GM12878 (cell line): ENCODE data around the gene KLB.

Experiments used
- CEBPB ChIP-seq, 2 experiments: fragments of 150-350 bp in 1 of 2; IDR thresholded peaks; 2 replicates each; pipeline ENCODE4 v1.6.1; 2012 to 2014; ENCODE audit warnings: low read depth in 2 of 2, low read length in 2 of 2, borderline replicate concordance in 1 of 2, inconsistent platforms in 1 of 2
- GABPA ChIP-seq: IDR thresholded peaks from 2 replicates; pipeline ENCODE4 v1.6.1; 2014; ENCODE audit warnings: antibody characterized with exemption, low read depth, mild to moderate bottlenecking, inconsistent platforms
- NR2C2 ChIP-seq: IDR thresholded peaks from 2 replicates; pipeline ENCODE4 v1.6.1; 2011; ENCODE audit warnings: borderline replicate concordance, low read depth; ENCODE audit not compliant: control insufficient read depth, insufficient read length
- RAD51 ChIP-seq: fragments of 450-650 bp; IDR thresholded peaks from 2 replicates; pipeline ENCODE4 v1.6.1; 2016; ENCODE audit warnings: moderate library complexity, mild to moderate bottlenecking, inconsistent platforms
- RELA ChIP-seq: fragments of 450-650 bp; IDR thresholded peaks from 2 replicates; pipeline ENCODE4 v1.8.0; 2014; ENCODE audit warnings: borderline replicate concordance; ENCODE audit not compliant: partially characterized antibody
- SIN3A ChIP-seq: IDR thresholded peaks from 2 replicates; pipeline ENCODE4 v1.6.1; 2012; ENCODE audit warnings: low read depth, low read length, improper control_type of control experiment
- SUZ12 ChIP-seq: fragments of 200-600 bp; sonication (generic); IDR thresholded peaks from one replicate; pipeline ENCODE4 v1.6.1; 2018; ENCODE audit warnings: antibody characterized with exemption, mild to moderate bottlenecking; ENCODE audit not compliant: unreplicated experiment
- ZNF592 ChIP-seq: fragments of 450-650 bp; IDR thresholded peaks from 2 replicates; pipeline ENCODE4 v1.6.1; 2017; ENCODE audit warnings: mild to moderate bottlenecking, moderate library complexity
- TF ChIP-seq, protein P1 (sequence below), 3 experiments: IDR thresholded peaks in 2 of 3; conservative IDR thresholded peaks in 1 of 3; 2 replicates each; pipeline ENCODE4 v1.5.1; 2011; ENCODE audit warnings: low read depth in 3 of 3, low read length in 3 of 3, mild to moderate bottlenecking in 3 of 3, control low read depth in 2 of 3, moderate library complexity in 2 of 3, inconsistent platforms in 1 of 3, mixed read lengths in 1 of 3; ENCODE audit not compliant: control insufficient read depth in 2 of 3, insufficient read depth in 1 of 3; ENCODE audit errors: extremely low read depth in 1 of 3
- TF ChIP-seq, protein P2 (sequence below): fragments of 450-650 bp; IDR thresholded peaks from 2 replicates; pipeline ENCODE4 v1.6.1; 2014; ENCODE audit warnings: mild to moderate bottlenecking

DNA sequence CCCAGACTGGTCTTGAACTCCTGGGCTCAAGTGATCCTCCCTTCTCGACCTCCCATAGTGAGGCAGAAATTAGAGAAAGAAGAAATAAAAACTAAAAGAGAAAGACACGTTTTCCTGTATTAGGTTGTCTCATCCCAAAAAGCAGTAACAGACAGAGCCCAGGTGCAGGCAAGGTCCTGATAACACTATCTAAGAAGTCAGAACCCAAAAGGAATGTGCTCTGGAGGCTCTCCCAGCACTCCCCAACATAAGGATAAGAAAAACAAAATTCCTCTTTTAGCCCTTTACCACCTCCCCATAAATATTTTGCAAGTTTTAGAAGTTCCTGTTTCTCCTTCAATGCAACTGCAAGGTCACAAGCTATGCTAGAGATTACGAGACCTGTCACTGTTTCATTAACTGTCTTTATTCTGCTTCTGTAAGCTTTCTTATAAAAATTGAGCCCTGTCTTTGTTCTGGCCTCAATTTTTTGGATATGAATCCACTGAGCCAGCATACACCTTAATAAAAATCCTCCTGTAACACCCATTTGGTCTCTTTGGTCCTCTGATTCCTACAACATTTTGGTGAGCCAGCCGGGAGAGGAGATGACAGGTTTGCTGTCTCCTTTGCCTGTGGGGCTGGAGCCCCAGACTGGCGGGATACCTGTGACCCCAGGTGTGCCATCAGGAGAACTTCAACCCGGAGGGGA is 78.0 kb downstream of the KLB start:
- TF ChIP-seq, protein P1, sequence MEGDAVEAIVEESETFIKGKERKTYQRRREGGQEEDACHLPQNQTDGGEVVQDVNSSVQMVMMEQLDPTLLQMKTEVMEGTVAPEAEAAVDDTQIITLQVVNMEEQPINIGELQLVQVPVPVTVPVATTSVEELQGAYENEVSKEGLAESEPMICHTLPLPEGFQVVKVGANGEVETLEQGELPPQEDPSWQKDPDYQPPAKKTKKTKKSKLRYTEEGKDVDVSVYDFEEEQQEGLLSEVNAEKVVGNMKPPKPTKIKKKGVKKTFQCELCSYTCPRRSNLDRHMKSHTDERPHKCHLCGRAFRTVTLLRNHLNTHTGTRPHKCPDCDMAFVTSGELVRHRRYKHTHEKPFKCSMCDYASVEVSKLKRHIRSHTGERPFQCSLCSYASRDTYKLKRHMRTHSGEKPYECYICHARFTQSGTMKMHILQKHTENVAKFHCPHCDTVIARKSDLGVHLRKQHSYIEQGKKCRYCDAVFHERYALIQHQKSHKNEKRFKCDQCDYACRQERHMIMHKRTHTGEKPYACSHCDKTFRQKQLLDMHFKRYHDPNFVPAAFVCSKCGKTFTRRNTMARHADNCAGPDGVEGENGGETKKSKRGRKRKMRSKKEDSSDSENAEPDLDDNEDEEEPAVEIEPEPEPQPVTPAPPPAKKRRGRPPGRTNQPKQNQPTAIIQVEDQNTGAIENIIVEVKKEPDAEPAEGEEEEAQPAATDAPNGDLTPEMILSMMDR (IDR thresholded peaks at IDR 0.05 in 2 of 3, conservative IDR thresholded peaks at IDR 0.05 in 1 of 3; ENCODE audit: control insufficient read depth in 2 of 3, extremely low read depth in 1 of 3, insufficient read depth in 1 of 3, low read depth in 3 of 3, low read length in 3 of 3) = no peak
- TF ChIP-seq NR2C2 = no peak
- TF ChIP-seq GABPA = no peak
- no peak for TF ChIP-seq ZNF592
- TF ChIP-seq SIN3A = no peak
- TF ChIP-seq CEBPB (IDR thresholded peaks at IDR 0.05; ENCODE audit: borderline replicate concordance in 1 of 2, low read depth in 2 of 2, low read length in 2 of 2) = no peak
- TF ChIP-seq RELA = no peak
- TF ChIP-seq RAD51 = no peak
- TF ChIP-seq, protein P2, sequence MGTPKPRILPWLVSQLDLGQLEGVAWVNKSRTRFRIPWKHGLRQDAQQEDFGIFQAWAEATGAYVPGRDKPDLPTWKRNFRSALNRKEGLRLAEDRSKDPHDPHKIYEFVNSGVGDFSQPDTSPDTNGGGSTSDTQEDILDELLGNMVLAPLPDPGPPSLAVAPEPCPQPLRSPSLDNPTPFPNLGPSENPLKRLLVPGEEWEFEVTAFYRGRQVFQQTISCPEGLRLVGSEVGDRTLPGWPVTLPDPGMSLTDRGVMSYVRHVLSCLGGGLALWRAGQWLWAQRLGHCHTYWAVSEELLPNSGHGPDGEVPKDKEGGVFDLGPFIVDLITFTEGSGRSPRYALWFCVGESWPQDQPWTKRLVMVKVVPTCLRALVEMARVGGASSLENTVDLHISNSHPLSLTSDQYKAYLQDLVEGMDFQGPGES = no peak
- no peak for TF ChIP-seq SUZ12
